Liver (tissue), 9 donors: ENCODE results near the gene IREB2. TPM values are rescaled to one million over a fixed set of nuclear protein-coding genes. Genes with fewer than 3 reads are reported as not detected.

Experiments used
- DNase-seq: peaks from one replicate; pipeline ENCODE4 v3.0.0-alpha.2; 2017; ENCODE audit warnings: low spot score
- H3K27ac ChIP-seq, 2 donors: one replicate each; pipeline ENCODE4 v1.7.0; 2013; ENCODE audit warnings: inconsistent platforms in 2 of 2, low read length in 2 of 2, control low read depth in 1 of 2, low read depth in 1 of 2, mild to moderate bottlenecking in 1 of 2
- H3K27me3 ChIP-seq, 4 donors: one replicate each; pipeline versions ENCODE4 v1.6.1 to v1.7.0; 2013; ENCODE audit warnings: low read length in 3 of 4, inconsistent platforms in 1 of 4, mild to moderate bottlenecking in 1 of 4, moderate library complexity in 1 of 4; ENCODE audit not compliant: control insufficient read depth in 4 of 4, insufficient read depth in 4 of 4
- H3K36me3 ChIP-seq, 4 donors: one replicate each; pipeline versions ENCODE4 v1.6.1 to v1.7.0; 2013; ENCODE audit warnings: low read length in 3 of 4, mild to moderate bottlenecking in 3 of 4, low read depth in 1 of 4, moderate library complexity in 1 of 4; ENCODE audit not compliant: control insufficient read depth in 4 of 4, insufficient read depth in 3 of 4
- H3K4me1 ChIP-seq, 4 donors: one replicate each; pipeline versions ENCODE4 v1.6.1 to v1.7.0; 2013; ENCODE audit warnings: low read length in 3 of 4, mild to moderate bottlenecking in 3 of 4, moderate library complexity in 1 of 4; ENCODE audit not compliant: control insufficient read depth in 4 of 4, insufficient read depth in 4 of 4
- H3K4me3 ChIP-seq, 3 donors: one replicate each; pipeline versions ENCODE4 v1.6.1 to v1.7.0; 2013; ENCODE audit warnings: low read length in 3 of 3, control low read depth in 1 of 3, low read depth in 1 of 3, mild to moderate bottlenecking in 1 of 3
- H3K9ac ChIP-seq, 2 donors: one replicate each; pipeline ENCODE4 v1.7.0; 2013; ENCODE audit warnings: low read length in 2 of 2, mild to moderate bottlenecking in 2 of 2, moderate library complexity in 2 of 2, control low read depth in 1 of 2, low read depth in 1 of 2
- H3K9me3 ChIP-seq, 4 donors: one replicate each; pipeline versions ENCODE4 v1.6.1 to v1.7.0; 2013; ENCODE audit warnings: low read length in 3 of 4; ENCODE audit not compliant: control insufficient read depth in 4 of 4
- CTCF ChIP-seq: fragments of 150-350 bp; IDR thresholded peaks from 2 replicates; pipeline ENCODE4 v1.5.1; 2017; ENCODE audit warnings: improper control_type of control experiment, low read depth, low read length; ENCODE audit not compliant: missing input control
- EGR1 ChIP-seq, 2 donors: IDR thresholded peaks; 2 replicates each; pipeline ENCODE4 v1.6.1; 2016 to 2018; ENCODE audit warnings: antibody characterized with exemption in 2 of 2, low read depth in 2 of 2
- FOXA1 ChIP-seq: IDR thresholded peaks from 2 replicates; pipeline ENCODE4 v1.6.1; 2016; ENCODE audit warnings: antibody characterized with exemption
- FOXA2 ChIP-seq: IDR thresholded peaks from 2 replicates; pipeline ENCODE4 v1.6.1; 2016; ENCODE audit warnings: antibody characterized with exemption
- GABPA ChIP-seq, 2 donors: IDR thresholded peaks in 1 of 2; conservative IDR thresholded peaks in 1 of 2; 2 replicates each; pipeline ENCODE4 v1.6.1; 2016; ENCODE audit warnings: antibody characterized with exemption in 2 of 2, mild to moderate bottlenecking in 1 of 2, moderate library complexity in 1 of 2
- HNF4A ChIP-seq, 2 donors: conservative IDR thresholded peaks; 2 replicates each; pipeline ENCODE4 v1.6.1; 2016; ENCODE audit warnings: antibody characterized with exemption in 2 of 2, mild to moderate bottlenecking in 2 of 2
- HNF4G ChIP-seq: IDR thresholded peaks from 2 replicates; pipeline ENCODE4 v1.6.1; 2016; ENCODE audit warnings: antibody characterized with exemption
- JUND ChIP-seq, 2 donors: IDR thresholded peaks; 2 replicates each; pipeline ENCODE4 v1.6.1; 2016; ENCODE audit warnings: antibody characterized with exemption in 2 of 2
- NR2F2 ChIP-seq: IDR thresholded peaks from 2 replicates; pipeline ENCODE4 v1.6.1; 2016; ENCODE audit warnings: antibody characterized with exemption
- RAD21 ChIP-seq, 2 donors: IDR thresholded peaks; 2 replicates each; pipeline ENCODE4 v1.6.1; 2016; ENCODE audit warnings: antibody characterized with exemption in 2 of 2, mild to moderate bottlenecking in 2 of 2
- RXRA ChIP-seq, 2 donors: IDR thresholded peaks; 2 replicates each; pipeline ENCODE4 v1.6.1; 2017 to 2018; ENCODE audit warnings: antibody characterized with exemption in 2 of 2, mild to moderate bottlenecking in 1 of 2
- SP1 ChIP-seq: IDR thresholded peaks from 2 replicates; pipeline ENCODE4 v1.6.1; 2018; ENCODE audit warnings: antibody characterized with exemption, mild to moderate bottlenecking
- TAF1 ChIP-seq: conservative IDR thresholded peaks from 2 replicates; pipeline ENCODE4 v1.6.1; 2016; ENCODE audit warnings: antibody characterized with exemption, mild to moderate bottlenecking
- YY1 ChIP-seq: IDR thresholded peaks from 2 replicates; pipeline ENCODE4 v1.6.1; 2016; ENCODE audit warnings: antibody characterized with exemption, mild to moderate bottlenecking
- ZBTB33 ChIP-seq: IDR thresholded peaks from 2 replicates; pipeline ENCODE4 v1.6.1; 2016; ENCODE audit warnings: antibody characterized with exemption
- WGBS: extraction: QIAGEN DNeasy Blood & Tissue Kit; methylation state at CpG from one replicate; pipeline ENCODE4 v1.1.7; 2013; 5-methylcytosine and 5-hydroxymethylcytosine counted together
- polyA plus RNA-seq, 2 donors: library from polyadenylated mRNA; stranded (reverse) in 1 of 2; unstranded in 1 of 2; fragments of 200-250 nt in 1 of 2; fragments of >200 nt in 1 of 2; fragmentation: Nextera tagmentation in 1 of 2; extraction: Ambion mirVana in 1 of 2; gene quantifications; one replicate each; pipeline versions ENCODE4 v1.2.1 to v1.2.3, GENCODE V29; 2013 to 2015
- total RNA-seq, 2 donors: library from RNA; depleted of rRNA; stranded (reverse); fragments of >200 nt; gene quantifications; one replicate each; pipeline ENCODE4 v1.2.3, GENCODE V29; 2014
- TF ChIP-seq, protein P1 (sequence below): IDR thresholded peaks from 2 replicates; pipeline ENCODE4 v1.6.1; 2016; ENCODE audit warnings: antibody characterized with exemption
- TF ChIP-seq, protein P2 (sequence below): IDR thresholded peaks from 2 replicates; pipeline ENCODE4 v1.6.1; 2016; ENCODE audit warnings: antibody characterized with exemption, mild to moderate bottlenecking
- TF ChIP-seq, protein P3 (sequence below): IDR thresholded peaks from 2 replicates; pipeline ENCODE4 v1.6.1; 2016; ENCODE audit warnings: antibody characterized with exemption
- donor health status: healthy.
- donor health status: healthy.
- donor health status: healthy.
- donor health status: healthy.
- donor health status: healthy.

The IREB2 gene
- total and polyA plus RNA-seq, 4 donors, result 7.0 to 51.4 (median 17.0) TPM

DNA sequence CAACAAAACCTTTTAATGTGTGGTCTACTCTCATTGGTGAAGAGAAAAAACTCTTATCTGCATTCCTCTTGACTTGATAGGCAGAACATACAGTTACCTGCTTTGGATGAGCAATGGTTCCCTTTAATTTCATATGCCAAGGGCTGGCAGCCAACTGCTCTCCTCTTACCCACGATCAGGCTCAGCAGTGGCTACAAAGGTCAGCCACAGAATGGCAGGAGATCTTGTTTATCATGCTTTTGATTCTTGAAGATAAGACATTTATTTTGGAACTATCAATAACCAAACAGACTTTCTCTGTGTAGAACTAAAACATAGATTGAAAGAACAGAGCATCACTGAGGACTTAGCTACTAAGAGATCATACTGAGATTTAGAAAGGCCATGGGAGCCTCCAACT, 6.1 kb upstream of the IREB2 start:
- H3K4me3 ChIP-seq, result no peak overlapping the region
- WGBS, result 15% methylated on average over 1 of the region's 1 CpG
- TF ChIP-seq HNF4A (conservative IDR thresholded peaks at IDR 0.05), result peak; percentile 18 to 47
- TF ChIP-seq SP1, result peak; percentile 30
- peak; percentile 63 for TF ChIP-seq ZBTB33
- TF ChIP-seq TAF1, result no peak
- no peak overlapping the region for H3K27ac ChIP-seq
- no peaks in the 10 kb centered on the region for H3K27me3 ChIP-seq
- no peaks in the 10 kb centered on the region for H3K36me3 ChIP-seq
- H3K9ac ChIP-seq, result no peak overlapping the region
- H3K4me1 ChIP-seq, result peaks cover 0 to 11% (median 1%) of the 10 kb centered on the region in 4 donors
- no peaks in the 10 kb centered on the region for H3K9me3 ChIP-seq
- no peak for DNase-seq

DNA sequence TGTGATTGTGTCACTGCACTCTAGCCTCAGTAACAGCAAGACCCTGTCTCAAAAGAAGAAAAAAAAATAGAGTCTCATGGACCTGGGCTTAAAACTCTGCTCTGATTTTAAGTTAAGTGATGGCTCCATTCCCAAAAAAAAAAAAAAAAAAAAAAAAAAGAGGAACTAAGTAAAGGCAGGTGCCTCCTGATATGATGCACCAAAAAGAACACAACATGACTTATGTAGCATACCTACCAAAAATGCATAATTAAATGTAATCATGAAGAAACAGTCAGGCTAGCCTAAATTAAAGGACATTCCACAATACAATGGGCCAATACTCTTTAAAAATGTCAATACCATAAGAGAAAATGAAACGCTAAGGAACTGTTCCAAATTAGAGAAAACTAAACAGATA, 5.4 kb upstream of the IREB2 start:
- no peaks in the 10 kb centered on the region for H3K36me3 ChIP-seq
- H3K9ac ChIP-seq, result no peak overlapping the region
- H3K4me3 ChIP-seq, result no peak overlapping the region
- no peak overlapping the region for H3K27ac ChIP-seq
- WGBS, result 97% methylated on average over 1 of the region's 1 CpG
- H3K27me3 ChIP-seq, result no peaks in the 10 kb centered on the region
- TF ChIP-seq HNF4A (conservative IDR thresholded peaks at IDR 0.05) (no peak), EGR1 (IDR thresholded peaks at IDR 0.05; ENCODE audit: low read depth in 2 of 2) (no peak), FOXA2 (no peak), NR2F2 (no peak), YY1 (no peak), SP1 (no peak), FOXA1 (no peak), TAF1 (no peak)
- TF ChIP-seq, protein P1, sequence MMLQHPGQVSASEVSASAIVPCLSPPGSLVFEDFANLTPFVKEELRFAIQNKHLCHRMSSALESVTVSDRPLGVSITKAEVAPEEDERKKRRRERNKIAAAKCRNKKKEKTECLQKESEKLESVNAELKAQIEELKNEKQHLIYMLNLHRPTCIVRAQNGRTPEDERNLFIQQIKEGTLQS, result no peak
- peaks cover 0 to 16% (median 5%) of the 10 kb centered on the region in 4 donors for H3K4me1 ChIP-seq
- no peaks in the 10 kb centered on the region for H3K9me3 ChIP-seq
- DNase-seq, result no peak

- no peaks in the 10 kb centered on the region for H3K36me3 ChIP-seq
- DNase-seq, result no peak
- H3K4me1 ChIP-seq, result peaks cover 0 to 20% (median 7%) of the 10 kb centered on the region in 4 donors
- no peaks in the 10 kb centered on the region for H3K27me3 ChIP-seq
- no peaks in the 10 kb centered on the region for H3K9me3 ChIP-seq
- H3K9ac ChIP-seq, result no peak overlapping the region
- H3K4me3 ChIP-seq, result no peak overlapping the region
- no peak overlapping the region for H3K27ac ChIP-seq
- 62% methylated on average over 8 of the region's 8 CpGs for WGBS
- no peak for TF ChIP-seq CTCF
- TF ChIP-seq, protein P1, result no peak
- TF ChIP-seq ZBTB33, result no peak
- TF ChIP-seq NR2F2, result no peak
- no peak for TF ChIP-seq HNF4A (conservative IDR thresholded peaks at IDR 0.05)
- TF ChIP-seq RAD21 (IDR thresholded peaks at IDR 0.05), result no peak
- no peak for TF ChIP-seq JUND (IDR thresholded peaks at IDR 0.05)
- no peak for TF ChIP-seq RXRA (IDR thresholded peaks at IDR 0.05)
- no peak for TF ChIP-seq HNF4G
- no peak for TF ChIP-seq EGR1 (IDR thresholded peaks at IDR 0.05; ENCODE audit: low read depth in 2 of 2)
- TF ChIP-seq TAF1, result no peak
- TF ChIP-seq, protein P2, sequence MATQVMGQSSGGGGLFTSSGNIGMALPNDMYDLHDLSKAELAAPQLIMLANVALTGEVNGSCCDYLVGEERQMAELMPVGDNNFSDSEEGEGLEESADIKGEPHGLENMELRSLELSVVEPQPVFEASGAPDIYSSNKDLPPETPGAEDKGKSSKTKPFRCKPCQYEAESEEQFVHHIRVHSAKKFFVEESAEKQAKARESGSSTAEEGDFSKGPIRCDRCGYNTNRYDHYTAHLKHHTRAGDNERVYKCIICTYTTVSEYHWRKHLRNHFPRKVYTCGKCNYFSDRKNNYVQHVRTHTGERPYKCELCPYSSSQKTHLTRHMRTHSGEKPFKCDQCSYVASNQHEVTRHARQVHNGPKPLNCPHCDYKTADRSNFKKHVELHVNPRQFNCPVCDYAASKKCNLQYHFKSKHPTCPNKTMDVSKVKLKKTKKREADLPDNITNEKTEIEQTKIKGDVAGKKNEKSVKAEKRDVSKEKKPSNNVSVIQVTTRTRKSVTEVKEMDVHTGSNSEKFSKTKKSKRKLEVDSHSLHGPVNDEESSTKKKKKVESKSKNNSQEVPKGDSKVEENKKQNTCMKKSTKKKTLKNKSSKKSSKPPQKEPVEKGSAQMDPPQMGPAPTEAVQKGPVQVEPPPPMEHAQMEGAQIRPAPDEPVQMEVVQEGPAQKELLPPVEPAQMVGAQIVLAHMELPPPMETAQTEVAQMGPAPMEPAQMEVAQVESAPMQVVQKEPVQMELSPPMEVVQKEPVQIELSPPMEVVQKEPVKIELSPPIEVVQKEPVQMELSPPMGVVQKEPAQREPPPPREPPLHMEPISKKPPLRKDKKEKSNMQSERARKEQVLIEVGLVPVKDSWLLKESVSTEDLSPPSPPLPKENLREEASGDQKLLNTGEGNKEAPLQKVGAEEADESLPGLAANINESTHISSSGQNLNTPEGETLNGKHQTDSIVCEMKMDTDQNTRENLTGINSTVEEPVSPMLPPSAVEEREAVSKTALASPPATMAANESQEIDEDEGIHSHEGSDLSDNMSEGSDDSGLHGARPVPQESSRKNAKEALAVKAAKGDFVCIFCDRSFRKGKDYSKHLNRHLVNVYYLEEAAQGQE, result no peak
- TF ChIP-seq, protein P3, sequence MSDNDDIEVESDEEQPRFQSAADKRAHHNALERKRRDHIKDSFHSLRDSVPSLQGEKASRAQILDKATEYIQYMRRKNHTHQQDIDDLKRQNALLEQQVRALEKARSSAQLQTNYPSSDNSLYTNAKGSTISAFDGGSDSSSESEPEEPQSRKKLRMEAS, result no peak
- TF ChIP-seq GABPA (IDR thresholded peaks at IDR 0.05 in 1 of 2, conservative IDR thresholded peaks at IDR 0.05 in 1 of 2), result no peak
- no peak for TF ChIP-seq FOXA1
- TF ChIP-seq SP1, result no peak
- TF ChIP-seq YY1, result no peak
Measured at GRCh38 chr15:78434134-78434533, 3.9 kb upstream of the IREB2 start.
